Osteoblast (primary cell): Measurements from ENCODE around the gene POLR2H. TPM values are rescaled to one million over a fixed set of nuclear protein-coding genes. Genes with fewer than 3 reads are reported as not detected.

ENCODE experiments used
- DNase-seq: peaks from one replicate; pipeline ENCODE4 v3.0.0; 2011; ENCODE audit warnings: low spot score, mixed read lengths; ENCODE audit not compliant: insufficient read length; ENCODE audit errors: missing footprints
- H2AFZ ChIP-seq: 2 replicates; pipeline ENCODE4 v1.6.0; 2011; ENCODE audit warnings: mild to moderate bottlenecking, low read length
- H3K27ac ChIP-seq: 2 replicates; pipeline ENCODE4 v1.5.1; 2011; ENCODE audit warnings: mild to moderate bottlenecking, low read depth, low read length, moderate library complexity
- H3K27me3 ChIP-seq: 2 replicates; pipeline ENCODE4 v1.6.0; 2012; ENCODE audit warnings: mild to moderate bottlenecking, control low read depth, inconsistent platforms, low read length, moderate library complexity; ENCODE audit not compliant: insufficient read depth
- H3K36me3 ChIP-seq: 2 replicates; pipeline ENCODE4 v1.5.1; 2011; ENCODE audit warnings: mild to moderate bottlenecking, low read length, control low read depth, moderate library complexity; ENCODE audit not compliant: insufficient read depth
- H3K4me1 ChIP-seq: 2 replicates; pipeline ENCODE4 v1.5.1; 2011; ENCODE audit warnings: mild to moderate bottlenecking, low read length, control low read depth, moderate library complexity; ENCODE audit not compliant: insufficient read depth
- H3K4me2 ChIP-seq: 2 replicates; pipeline ENCODE4 v1.6.0; 2011; ENCODE audit warnings: mild to moderate bottlenecking, low read length; ENCODE audit not compliant: insufficient read depth
- H3K4me3 ChIP-seq: fragments of 200-600 bp; sonication (generic); 3 replicates; pipeline ENCODE4 v1.5.1; 2012; ENCODE audit warnings: mild to moderate bottlenecking, low read length, inconsistent platforms; ENCODE audit not compliant: insufficient read depth
- H3K79me2 ChIP-seq: 2 replicates; pipeline ENCODE4 v1.6.0; 2012; ENCODE audit warnings: mild to moderate bottlenecking, low read length, control low read depth, inconsistent platforms; ENCODE audit not compliant: insufficient read depth
- H3K9me3 ChIP-seq: 2 replicates; pipeline ENCODE4 v1.5.1; 2011; ENCODE audit warnings: low read depth, low read length, control low read depth
- H4K20me1 ChIP-seq: 2 replicates; pipeline ENCODE4 v1.6.0; 2012; ENCODE audit warnings: mild to moderate bottlenecking, low read length, control low read depth; ENCODE audit not compliant: insufficient read depth
- CTCF ChIP-seq: IDR thresholded peaks from 2 replicates; pipeline ENCODE4 v1.5.1; 2011; ENCODE audit warnings: mild to moderate bottlenecking, low read depth, low read length, moderate library complexity; ENCODE audit errors: extremely low read depth
- total RNA-seq: library from RNA; depleted of rRNA; stranded (reverse); fragments of >200 nt; gene quantifications from 2 replicates; pipeline ENCODE4 v1.2.3, GENCODE V29; 2012

Gene POLR2H
- total RNA-seq, 1 donor, result 61.2 TPM

- Histone ChIP-seq H3K4me3 (no peak overlapping the region), H2AFZ (no peak overlapping the region), H3K4me1 (no peaks in the 10 kb centered on the region), H3K27me3 (peaks cover 45% of the 10 kb centered on the region), H3K79me2 (no peaks in the 10 kb centered on the region), H3K36me3 (no peaks in the 10 kb centered on the region), H3K27ac (no peak overlapping the region), H3K9me3 (no peaks in the 10 kb centered on the region), H3K4me2 (no peak overlapping the region), H4K20me1 (no peaks in the 10 kb centered on the region)
- no peak for TF ChIP-seq CTCF
- peak; percentile 85 for DNase-seq
These were observed 21.0 kb downstream of the POLR2H start for GRCh38 chr3:184382326-184383032.

- no peaks in the 10 kb centered on the region for H3K36me3 ChIP-seq
- no peak overlapping the region for H2AFZ ChIP-seq
- H3K4me2 ChIP-seq, result no peak overlapping the region
- peaks cover 38% of the 10 kb centered on the region for H3K27me3 ChIP-seq
- H4K20me1 ChIP-seq, result no peaks in the 10 kb centered on the region
- no peaks in the 10 kb centered on the region for H3K79me2 ChIP-seq
- no peak overlapping the region for H3K27ac ChIP-seq
- no peaks in the 10 kb centered on the region for H3K9me3 ChIP-seq
- no peak overlapping the region for H3K4me3 ChIP-seq
- TF ChIP-seq CTCF, result no peak
- no peaks in the 10 kb centered on the region for H3K4me1 ChIP-seq
- peak; percentile 86 for DNase-seq
These were observed 21.7 kb downstream of the POLR2H start for GRCh38 chr3:184383033-184383740.

GRCh38 chr3:184384342-184384741 lies 22.8 kb downstream of the POLR2H start:
- no peak overlapping the region for H3K27ac ChIP-seq

More at GRCh38 chr3:184384342-184384741, 22.8 kb downstream of the POLR2H start:
- no peaks in the 10 kb centered on the region for H3K9me3 ChIP-seq
- no peaks in the 10 kb centered on the region for H4K20me1 ChIP-seq
- no peak overlapping the region for H3K4me3 ChIP-seq
- no peak overlapping the region for H3K4me2 ChIP-seq
- H3K79me2 ChIP-seq, result no peaks in the 10 kb centered on the region
- peaks cover 26% of the 10 kb centered on the region for H3K27me3 ChIP-seq
- H3K4me1 ChIP-seq, result no peaks in the 10 kb centered on the region
- DNase-seq, result peak; percentile 85
- H2AFZ ChIP-seq, result no peak overlapping the region
- no peaks in the 10 kb centered on the region for H3K36me3 ChIP-seq
- TF ChIP-seq CTCF, result no peak
